GM12865 (cell line): ENCODE data around the gene ATP6V0C.
"Not testable (repeated sequence)": the region's sequence is repeated elsewhere in the genome, so short reads cannot be mapped to it uniquely, and the experiment has no call there.

Experiments used
- DNase-seq: peaks from one replicate; pipeline ENCODE4 v3.0.0; 2010; ENCODE audit warnings: low read depth
- H3K4me3 ChIP-seq: 2 replicates; pipeline ENCODE4 v1.5.1; 2011; ENCODE audit warnings: mild to moderate bottlenecking, low read depth, low read length, control low read depth
- CTCF ChIP-seq: IDR thresholded peaks from 2 replicates; pipeline ENCODE4 v1.5.1; 2011; ENCODE audit warnings: low read length, control low read depth, low read depth, inconsistent platforms; ENCODE audit not compliant: insufficient read depth; ENCODE audit errors: missing control alignments

Gene ATP6V0C

GRCh38 chr16:2530629-2531318 lies 17.0 kb downstream of the ATP6V0C start:
- H3K4me3 ChIP-seq: no peak overlapping the region
- DNase-seq: no peak
- no peak for TF ChIP-seq CTCF

GRCh38 chr16:2531371-2531695 lies 17.6 kb downstream of the ATP6V0C start, which contains the start of gene CEMP1:
Gene CEMP1, minus strand, starts transcription at chr16:2531408. Its CDS starts 335 bp downstream, at chr16:2531073.
- DNase-seq: no peak
- peak within 1 kb of the TSS; percentile 85 for H3K4me3 ChIP-seq
- TF ChIP-seq CTCF: no peak

GRCh38 chr16:2531696-2532493 lies 18.1 kb downstream of the ATP6V0C start:
- TF ChIP-seq CTCF: no peak
- peak overlapping the region; percentile 85 for H3K4me3 ChIP-seq
- DNase-seq: peak; percentile 98

GRCh38 chr16:2532494-2533141 lies 18.9 kb downstream of the ATP6V0C start:
- DNase-seq: peak; percentile 83
- TF ChIP-seq CTCF: no peak

GRCh38 chr16:2533142-2533755 lies 19.5 kb downstream of the ATP6V0C start:
- DNase-seq: not testable (repeated sequence)
- H3K4me3 ChIP-seq: peak overlapping the region; percentile 85

More at GRCh38 chr16:2532494-2533141, 18.9 kb downstream of the ATP6V0C start:
- H3K4me3 ChIP-seq: peak overlapping the region; percentile 85

- no peak overlapping the region for H3K4me3 ChIP-seq
- TF ChIP-seq CTCF: no peak
- no peak for DNase-seq
Measured at GRCh38 chr16:2533912-2534311, 20.2 kb downstream of the ATP6V0C start.

- DNase-seq, H3K4me3 ChIP-seq: not testable (repeated sequence)
Measured at GRCh38 chr16:2534335-2534734, 20.6 kb downstream of the ATP6V0C start.
